Stimulated activated CD8-positive, alpha-beta memory T cell treated with anti-CD3 and anti-CD28 coated beads, Interleukin-7, amount 100 ng/mL, for 48 hours (primary cell): ENCODE measurements around the gene CXCL13.
A peak's percentile ranks its signal among the peaks of the same experiment; 100 is the strongest.
"Not testable (repeated sequence)": the region's sequence is repeated elsewhere in the genome, so short reads cannot be mapped to it uniquely, and the experiment has no call there.

Experiments used
- DNase-seq, 2 donors: peaks; one replicate each; pipeline ENCODE4 v3.0.0-alpha.2; 2020; ENCODE audit warnings: low read depth in 1 of 2; ENCODE audit errors: extremely low read depth in 1 of 2

CXCL13 gene, protein sequence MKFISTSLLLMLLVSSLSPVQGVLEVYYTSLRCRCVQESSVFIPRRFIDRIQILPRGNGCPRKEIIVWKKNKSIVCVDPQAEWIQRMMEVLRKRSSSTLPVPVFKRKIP

GRCh38 chr4:77605210-77605902, at the start of gene CXCL13:
Gene CXCL13 (plus strand): TSS chr4:77605820. CDS start chr4:77605866, 46 bp downstream.
- DNase-seq, result no peak

GRCh38 chr4:77560170-77560569, 45.5 kb upstream of the CXCL13 start:
- DNase-seq, result no peak

GRCh38 chr4:77561720-77562119, 43.9 kb upstream of the CXCL13 start:
- not testable (repeated sequence) for DNase-seq

DNA sequence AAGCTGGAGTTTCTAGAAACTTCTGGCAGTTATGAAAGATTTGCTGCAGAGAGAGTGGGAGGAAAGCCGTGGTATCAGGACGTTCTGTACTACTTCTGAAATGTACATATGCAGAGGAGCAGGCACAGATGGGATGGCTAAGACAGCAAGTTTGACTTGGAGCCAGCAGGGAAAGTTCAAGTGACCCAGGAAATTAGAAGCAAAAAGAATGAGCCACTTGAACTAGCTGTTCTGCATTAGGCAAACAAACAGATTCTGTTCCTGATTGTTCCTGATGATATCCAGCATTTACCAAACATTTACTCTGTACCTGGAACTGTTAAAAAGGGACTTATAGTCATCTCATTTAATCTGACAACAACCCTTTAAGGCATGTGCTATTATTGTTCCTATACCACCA, 41.4 kb upstream of the CXCL13 start:
- no peak for DNase-seq

DNA sequence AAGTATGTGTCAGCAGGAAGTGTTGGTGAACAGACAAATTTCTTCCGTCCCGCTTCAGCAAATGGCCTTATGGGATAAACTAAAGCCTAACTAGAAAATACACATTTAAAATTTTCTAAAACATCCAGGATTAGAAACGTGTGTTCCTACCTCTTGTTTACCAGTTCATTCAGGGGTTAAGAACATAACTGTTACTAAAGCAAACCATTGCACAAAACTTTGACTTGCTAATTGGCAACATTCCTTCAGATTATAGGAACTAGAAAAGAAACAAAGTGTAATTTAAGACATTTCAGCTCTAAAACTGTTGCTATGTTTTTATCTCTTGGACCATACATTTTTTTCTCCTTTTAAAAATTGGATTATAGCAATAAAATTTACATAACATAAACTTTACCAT, 39.5 kb upstream of the CXCL13 start:
- DNase-seq, result no peak

GRCh38 chr4:77567549-77567948, 38.1 kb upstream of the CXCL13 start:
- no peak for DNase-seq

DNA sequence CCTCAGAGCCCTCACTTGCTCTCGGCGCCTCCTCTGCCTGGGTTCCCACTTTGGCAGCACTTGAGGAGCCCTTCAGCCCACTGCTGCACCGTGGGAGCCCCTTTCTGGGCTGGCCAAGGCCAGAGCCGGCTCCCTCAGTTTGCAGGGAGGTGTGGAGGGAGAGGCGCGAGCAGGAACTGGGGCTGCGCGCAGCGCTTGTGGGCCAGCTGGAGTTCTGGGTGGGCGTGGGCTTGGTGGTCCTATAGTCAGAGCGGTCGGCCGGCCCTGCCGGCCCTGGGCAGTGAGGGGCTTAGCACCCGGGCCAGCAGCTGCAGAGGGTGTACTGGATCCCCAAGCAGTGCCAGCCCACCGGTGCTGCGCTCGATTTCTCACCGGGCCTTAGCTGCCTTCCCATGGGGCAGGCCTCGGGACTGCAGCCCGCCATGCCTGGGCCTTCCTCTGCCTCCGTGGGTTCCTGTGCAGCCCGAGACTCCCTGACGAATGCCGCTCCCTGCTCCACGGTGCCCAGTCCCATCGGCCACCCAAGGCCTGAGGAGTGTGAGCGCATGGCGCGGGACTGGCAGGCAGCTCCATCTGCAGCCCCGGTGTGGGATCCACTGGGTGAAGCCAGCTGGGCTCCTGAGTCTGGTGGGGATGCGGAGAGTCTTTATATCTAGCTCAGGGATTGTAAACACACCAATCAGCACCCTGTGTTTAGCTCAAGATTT, 35.0 kb upstream of the CXCL13 start:
- DNase-seq, result not testable (repeated sequence)

DNA sequence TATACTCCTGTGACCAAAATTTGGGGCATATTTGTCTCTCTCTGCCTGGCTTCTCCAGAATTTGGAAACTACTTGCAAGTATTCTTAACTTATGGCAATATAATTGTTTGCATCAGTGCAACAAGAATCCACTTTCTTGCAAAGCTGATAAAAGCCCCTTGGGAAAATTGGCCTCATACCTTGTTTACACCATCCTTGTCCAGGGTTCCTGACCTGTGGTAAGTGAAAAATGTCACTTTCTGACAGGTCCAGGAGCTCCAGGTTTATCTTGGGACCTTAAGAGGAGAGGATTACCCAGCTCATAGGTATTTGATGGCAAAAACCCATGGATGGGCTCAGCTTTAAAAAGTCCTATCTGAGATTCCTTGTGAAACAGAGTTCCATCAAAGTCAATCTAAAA, 29.3 kb upstream of the CXCL13 start:
- DNase-seq, result no peak

DNA sequence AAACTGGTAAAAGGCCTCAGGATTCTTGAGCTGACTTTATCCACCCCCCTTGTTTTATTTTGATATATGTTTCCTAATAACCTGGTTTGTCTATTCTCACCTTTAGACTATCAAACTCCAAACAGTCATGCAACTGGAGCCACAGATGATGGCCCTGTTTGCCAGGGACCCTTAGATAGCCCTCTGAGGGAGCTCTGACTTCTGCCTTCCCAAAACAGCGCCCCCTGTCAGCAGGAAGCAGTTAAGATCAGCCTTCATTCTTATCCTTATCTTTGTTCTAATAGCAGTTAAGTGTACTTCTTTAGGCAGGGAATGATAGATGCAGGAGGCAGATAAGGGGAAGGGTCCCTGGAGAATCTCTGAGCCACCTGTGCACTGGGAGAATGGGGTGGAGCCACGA, 27.5 kb upstream of the CXCL13 start:
- DNase-seq, result no peak

DNA sequence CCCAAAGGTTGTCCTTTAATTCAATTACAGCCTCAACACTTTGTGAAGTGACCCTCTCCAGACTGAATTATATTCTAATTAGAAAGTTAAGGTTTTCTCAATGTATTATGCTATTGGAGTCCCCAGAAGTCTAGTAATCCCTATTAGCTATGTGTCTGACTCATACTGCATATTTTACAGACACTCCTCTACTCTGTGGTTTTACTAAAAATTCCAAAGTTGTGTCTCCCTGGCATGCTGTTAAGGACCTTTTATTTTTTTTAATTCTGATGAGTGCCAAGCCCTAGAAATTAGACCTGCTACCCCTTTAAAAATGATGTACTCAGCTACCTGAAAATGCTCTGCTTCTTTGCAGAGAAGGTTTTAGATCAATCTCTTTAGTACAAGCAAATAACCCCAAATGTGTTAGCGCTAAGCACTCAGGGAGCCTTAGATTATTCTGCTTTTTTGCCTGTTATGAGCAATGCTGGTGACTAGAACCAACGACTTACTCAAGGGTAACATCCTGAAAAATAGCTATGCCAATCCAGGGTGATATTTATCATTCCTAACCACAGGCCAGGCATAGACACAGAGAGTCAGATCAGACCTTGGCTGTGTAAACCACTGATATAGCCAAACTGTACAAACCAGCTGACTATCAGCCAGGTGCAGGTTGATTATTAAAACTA, 26.1 kb upstream of the CXCL13 start:
- DNase-seq, result no peak

GRCh38 chr4:77581724-77582123, 23.9 kb upstream of the CXCL13 start:
- DNase-seq, result no peak

GRCh38 chr4:77582156-77582555, 23.5 kb upstream of the CXCL13 start:
- DNase-seq, result no peak

DNA sequence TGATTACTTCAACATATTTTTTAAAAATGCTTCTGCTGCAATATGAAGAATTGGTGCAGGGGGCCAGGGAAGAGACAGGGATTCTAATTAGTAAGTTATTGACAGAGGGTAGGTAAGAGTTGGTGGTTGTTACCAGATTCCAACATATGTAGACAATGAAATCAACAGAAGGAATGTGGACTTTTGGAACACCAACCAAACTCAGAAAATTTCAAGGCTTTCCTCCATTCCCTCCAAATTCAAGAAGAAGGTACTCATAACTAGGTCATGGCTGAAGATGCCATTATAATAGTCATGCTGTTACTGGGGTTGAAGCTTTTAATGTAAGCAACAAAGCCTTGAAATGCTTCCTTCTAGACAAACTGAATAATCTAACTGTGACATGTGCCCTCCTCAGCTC, 22.9 kb upstream of the CXCL13 start:
- DNase-seq, result no peak

DNA sequence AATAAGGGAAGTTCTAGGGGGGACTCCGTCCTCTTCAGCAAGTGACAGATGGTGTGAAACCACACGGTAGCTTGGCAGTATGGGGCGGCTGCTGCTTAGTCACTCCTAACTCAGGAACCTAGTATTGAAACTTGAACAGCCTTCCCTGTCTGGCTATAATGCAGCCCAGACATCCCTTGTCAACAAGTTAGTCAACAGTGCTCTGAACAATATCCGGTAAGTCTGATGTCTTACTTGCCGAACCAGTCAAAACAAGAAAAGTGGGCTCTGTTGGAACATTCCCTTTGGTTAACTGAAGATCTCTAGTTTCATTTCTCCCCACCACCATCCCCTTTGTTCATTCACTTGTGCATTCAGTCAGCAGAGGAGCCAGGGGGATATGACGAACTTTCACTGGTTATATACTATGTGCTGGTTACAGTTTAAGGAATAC, 18.7 kb upstream of the CXCL13 start:
- peak; percentile 52 to 76 for DNase-seq

DNA sequence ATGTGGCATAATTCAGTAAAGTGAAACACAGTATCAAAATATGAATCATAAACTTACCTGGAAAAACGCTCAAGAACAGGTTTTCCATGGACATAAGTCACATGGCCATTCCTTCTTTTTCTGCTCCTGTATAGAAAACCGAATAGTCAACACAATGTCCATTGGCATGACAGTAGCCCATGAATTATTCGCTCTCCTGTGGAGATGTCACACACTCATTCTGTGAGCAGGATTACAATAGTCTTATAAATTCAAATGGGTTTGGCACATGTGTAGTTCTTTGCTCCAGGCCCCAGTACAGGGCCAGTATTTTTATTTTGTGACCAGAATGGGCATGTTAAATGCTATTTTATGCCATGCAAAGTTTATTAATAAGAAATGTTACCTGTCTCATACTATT, 15.1 kb upstream of the CXCL13 start:
- DNase-seq, result no peak

GRCh38 chr4:77591532-77591931, 14.1 kb upstream of the CXCL13 start:
- no peak for DNase-seq

DNA sequence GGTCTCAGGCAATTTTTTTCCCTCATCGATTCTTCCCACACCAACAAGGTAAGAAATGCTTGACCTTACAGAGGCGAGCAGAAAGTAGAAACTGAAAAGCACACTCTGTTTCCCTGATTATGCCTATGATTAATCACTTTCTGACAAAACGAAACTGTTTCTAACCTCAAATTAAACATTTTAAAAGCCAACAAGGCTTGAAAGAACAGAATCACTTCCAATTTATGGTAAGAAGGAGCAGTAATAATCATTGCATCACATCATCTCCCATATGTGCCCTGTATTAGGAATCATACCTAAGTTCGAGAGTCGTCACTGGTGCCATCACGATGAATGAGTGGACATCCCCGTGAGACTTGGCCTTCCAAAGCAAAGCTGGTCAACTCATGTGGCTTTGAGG, 12.5 kb upstream of the CXCL13 start:
- no peak for DNase-seq

DNA sequence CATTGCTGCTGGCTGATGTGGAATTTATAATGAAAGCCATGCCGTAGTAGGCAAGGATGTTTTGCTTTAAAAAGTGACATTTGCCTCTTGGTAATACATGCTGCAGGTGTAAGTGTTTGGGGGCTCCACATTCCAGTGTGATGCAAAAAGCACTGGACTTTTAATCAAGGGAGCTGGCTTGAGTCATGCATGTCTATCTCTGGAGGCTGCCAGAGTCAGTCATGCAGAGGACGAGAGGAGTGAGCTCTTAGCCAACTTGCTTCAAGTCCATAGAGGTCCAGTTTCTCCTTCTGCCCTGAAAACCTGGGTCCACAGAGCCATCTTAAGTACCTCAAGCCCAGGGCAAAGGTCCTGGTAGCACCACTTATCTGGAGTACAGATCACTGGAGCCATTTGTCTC, 11.6 kb upstream of the CXCL13 start:
- no peak for DNase-seq

- DNase-seq, result no peak
Measured at GRCh38 chr4:77595364-77595973, 10.2 kb upstream of the CXCL13 start.

DNA sequence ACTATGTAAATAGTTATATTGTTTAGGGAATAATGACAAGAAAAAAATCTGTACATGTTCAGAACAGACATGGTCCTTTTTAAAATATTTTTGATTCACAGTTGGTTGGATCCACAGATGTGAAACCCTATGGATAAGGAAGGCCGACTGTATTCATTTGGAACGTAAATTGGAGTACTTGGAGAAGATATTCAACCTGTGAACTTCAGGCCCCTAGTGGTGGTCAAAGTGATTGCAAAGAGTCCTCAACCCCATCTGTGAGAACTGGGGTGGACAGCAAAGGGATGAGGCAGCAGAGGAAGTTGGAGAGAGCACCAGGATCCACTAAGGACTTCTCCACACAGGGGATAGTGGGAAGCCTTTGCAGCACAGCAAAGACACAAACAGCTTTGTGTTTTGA, 6.2 kb upstream of the CXCL13 start:
- no peak for DNase-seq
